D721Med (cell line): ENCODE data around the gene HRH3.

ENCODE experiments used
- DNase-seq: peaks from one replicate; pipeline ENCODE4 v3.0.0; 2011; ENCODE audit warnings: low spot score; ENCODE audit not compliant: insufficient read length
- FAIRE-seq: peaks from 2 replicates; lab custom pipeline; 2011; peaks lifted over from hg19 to GRCh38; lab: Jason Lieb, UNC
- TF ChIP-seq, protein P1 (sequence below): IDR thresholded peaks from 2 replicates; pipeline ENCODE4 v1.5.1; 2012; ENCODE audit warnings: mild to moderate bottlenecking, control low read depth; ENCODE audit not compliant: insufficient read depth; ENCODE audit errors: missing control alignments

HRH3 gene

DNA sequence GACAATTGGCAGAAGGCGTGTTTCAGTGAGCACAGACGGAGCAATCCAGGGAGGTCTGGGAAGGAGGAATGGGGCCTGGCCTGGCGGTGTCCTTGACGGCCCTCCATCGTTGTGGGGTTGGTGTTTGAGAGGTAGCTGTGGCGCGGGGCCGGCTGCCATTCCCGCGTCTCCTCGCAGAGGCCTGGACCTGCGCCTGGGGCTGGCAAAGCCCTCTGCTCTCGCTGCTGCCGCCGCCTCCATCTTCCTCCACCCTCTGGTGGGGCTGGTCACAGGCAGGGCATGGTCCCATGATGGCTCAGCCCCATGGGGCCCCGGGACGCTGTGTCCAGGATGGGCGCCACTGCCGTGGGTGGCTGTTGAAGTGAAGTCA lies 25.8 kb upstream of the HRH3 start:
- TF ChIP-seq, protein P1, sequence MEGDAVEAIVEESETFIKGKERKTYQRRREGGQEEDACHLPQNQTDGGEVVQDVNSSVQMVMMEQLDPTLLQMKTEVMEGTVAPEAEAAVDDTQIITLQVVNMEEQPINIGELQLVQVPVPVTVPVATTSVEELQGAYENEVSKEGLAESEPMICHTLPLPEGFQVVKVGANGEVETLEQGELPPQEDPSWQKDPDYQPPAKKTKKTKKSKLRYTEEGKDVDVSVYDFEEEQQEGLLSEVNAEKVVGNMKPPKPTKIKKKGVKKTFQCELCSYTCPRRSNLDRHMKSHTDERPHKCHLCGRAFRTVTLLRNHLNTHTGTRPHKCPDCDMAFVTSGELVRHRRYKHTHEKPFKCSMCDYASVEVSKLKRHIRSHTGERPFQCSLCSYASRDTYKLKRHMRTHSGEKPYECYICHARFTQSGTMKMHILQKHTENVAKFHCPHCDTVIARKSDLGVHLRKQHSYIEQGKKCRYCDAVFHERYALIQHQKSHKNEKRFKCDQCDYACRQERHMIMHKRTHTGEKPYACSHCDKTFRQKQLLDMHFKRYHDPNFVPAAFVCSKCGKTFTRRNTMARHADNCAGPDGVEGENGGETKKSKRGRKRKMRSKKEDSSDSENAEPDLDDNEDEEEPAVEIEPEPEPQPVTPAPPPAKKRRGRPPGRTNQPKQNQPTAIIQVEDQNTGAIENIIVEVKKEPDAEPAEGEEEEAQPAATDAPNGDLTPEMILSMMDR: no peak
- no peak for DNase-seq
- FAIRE-seq: no peak

DNA sequence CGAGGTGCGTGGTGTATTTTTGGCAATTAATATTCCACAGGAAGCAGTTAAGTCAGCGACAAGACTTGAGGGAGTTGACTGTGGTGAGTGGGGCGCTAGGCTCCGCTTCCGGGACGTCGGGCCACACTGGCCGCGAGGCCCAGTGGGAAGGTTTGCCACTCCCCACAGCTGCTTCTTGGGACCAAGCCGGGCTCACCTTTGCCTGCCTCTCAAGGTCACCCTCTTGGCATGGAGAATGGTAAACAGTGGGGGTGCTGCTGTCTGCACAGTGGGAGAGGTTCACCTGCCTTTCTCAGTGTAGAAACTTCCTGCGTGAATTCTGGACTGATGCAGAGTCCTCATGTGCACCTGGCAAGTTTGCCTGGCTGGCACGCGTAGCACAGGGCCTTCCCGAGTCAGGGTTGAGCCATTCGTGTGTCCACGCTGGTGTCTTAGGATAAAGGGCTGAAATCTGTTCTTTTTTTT lies 24.6 kb upstream of the HRH3 start:
- TF ChIP-seq, protein P1: no peak
- DNase-seq: no peak

DNA sequence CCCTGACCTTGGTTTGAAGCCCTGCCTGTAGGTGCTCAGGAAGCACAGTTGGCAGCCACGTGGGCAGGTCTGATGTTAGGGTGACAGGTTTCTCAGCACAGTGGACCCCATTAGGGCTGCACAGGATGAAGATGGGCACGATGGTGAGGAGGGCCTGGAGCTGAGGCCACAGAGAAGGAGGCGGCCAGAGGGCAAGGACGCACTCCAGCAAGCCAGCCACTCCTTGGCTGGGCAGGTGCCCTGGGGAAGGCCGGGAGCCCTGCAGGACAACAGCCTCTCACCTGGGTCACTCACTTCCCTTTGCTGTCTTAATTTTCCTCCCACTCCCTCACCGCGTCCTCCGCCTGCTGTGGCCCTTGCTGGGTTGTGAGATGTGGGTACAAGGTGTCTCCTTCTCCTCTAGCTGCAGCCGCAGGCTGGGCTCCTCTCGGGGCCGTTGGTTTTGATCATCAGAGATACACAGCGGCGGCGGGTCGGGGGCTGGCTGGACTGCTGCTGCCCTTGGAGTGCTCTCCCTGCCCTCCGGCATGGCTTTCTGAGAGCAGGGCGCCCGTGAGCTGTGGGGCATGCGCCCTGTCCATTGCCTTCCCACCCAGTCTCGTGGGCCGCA lies 23.9 kb upstream of the HRH3 start:
- FAIRE-seq: no peak

More for the DNA sequence above, 24.6 kb upstream of the HRH3 start:
- no peak for FAIRE-seq

DNA sequence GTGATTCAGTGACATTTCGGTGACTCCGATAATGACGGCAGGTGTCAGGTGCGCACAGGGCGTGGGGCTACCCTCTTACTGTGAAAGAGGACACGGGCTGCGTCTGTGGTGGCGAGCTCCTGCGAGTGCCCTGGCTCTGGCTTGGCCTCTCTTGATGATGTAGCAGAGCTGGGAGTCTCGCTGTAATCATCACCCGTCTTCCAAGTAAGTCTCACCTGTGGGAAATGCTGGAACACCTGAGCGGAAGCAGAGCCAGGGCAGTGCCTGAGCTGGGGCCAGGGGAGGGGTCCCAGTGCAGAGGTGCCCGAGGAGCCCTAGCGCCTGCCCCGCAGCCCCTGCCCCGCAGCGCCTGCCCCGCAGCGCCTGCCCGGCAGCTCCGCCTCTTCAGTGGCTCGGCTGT lies 23.0 kb upstream of the HRH3 start:
- TF ChIP-seq, protein P1: no peak
- DNase-seq (no peak), FAIRE-seq (no peak)

More for the DNA sequence above, 23.9 kb upstream of the HRH3 start:
- TF ChIP-seq, protein P1: no peak
- no peak for DNase-seq

DNA sequence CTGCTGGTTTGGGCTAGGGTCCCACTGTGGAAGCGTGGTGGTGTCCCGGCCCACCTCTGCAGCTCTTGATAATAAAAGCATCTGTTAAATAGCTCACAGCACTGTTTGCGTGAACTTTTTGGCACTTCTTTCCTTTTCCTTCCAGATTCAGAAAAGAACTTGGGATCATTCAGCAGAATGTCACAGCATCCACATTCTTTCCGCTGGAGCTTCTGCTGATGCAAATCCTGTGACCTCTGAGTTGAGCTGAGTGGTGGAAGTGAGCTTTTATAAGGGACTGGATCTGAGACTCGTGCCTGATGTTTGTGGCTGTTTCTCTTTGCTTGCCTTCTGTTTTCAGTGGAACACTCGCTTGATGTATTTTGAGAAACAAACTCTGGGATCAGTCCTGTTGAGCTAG lies 22.1 kb upstream of the HRH3 start:
- FAIRE-seq: no peak
- TF ChIP-seq, protein P1: no peak
- no peak for DNase-seq

DNA sequence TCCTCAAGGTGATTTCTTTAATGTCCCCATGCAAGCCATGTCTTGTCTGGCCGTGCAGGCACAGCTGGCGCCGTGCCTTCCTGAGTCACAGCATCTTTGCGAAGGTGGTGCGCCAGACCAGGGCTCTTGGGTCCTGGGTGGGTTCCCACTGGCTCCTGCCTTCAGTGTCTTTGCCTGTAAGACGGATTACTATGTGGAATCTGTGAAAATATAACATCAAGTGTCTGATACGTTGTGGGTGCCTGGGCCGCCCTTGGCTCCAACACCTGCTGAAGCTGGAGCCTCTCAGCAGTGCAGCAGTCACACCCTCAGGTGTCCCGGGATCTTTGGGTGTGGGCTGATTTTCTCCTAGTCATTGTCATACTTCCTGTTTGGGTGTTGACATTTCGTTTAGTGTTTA lies 21.4 kb upstream of the HRH3 start:
- DNase-seq: no peak
- no peak for FAIRE-seq
- TF ChIP-seq, protein P1: no peak

DNA sequence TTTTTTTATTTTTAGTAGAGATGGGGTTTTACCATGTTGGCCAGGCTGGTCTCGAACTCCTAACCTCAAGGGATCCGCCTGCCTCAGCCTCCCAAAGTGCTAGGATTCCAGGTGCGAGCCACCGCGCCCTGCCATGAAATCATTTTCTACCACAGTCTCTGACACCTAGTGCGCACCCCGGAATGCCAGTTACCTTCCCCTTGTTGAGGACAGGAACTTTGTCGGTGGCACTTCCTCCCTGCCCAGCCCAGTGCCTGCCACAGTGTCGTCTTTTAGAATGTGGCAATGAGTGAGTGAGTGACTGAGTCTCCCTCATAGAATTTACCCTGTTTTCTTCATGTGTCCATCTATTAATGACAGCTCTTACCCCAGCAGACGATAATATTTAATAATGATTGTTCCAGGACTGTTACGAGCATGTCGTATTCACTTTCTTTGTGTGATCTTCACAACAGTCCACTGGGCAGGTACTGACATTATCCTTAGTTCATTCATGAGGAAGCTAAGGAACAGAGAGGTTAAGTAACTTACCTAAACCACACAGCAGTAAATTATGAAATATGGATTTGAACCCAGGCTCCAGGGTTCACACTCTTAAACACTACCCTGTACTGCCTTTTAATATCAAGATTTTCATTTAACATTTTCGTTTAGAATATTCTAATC lies 20.1 kb upstream of the HRH3 start:
- TF ChIP-seq, protein P1: no peak
- DNase-seq (no peak), FAIRE-seq (no peak)
